ENCODE results near the gene PTGDR. TPM values are rescaled to one million over a fixed set of nuclear protein-coding genes. Genes with fewer than 3 reads are reported as not detected.

PTGDR gene
- total RNA-seq, 1 donor: 1.8 TPM

DNA sequence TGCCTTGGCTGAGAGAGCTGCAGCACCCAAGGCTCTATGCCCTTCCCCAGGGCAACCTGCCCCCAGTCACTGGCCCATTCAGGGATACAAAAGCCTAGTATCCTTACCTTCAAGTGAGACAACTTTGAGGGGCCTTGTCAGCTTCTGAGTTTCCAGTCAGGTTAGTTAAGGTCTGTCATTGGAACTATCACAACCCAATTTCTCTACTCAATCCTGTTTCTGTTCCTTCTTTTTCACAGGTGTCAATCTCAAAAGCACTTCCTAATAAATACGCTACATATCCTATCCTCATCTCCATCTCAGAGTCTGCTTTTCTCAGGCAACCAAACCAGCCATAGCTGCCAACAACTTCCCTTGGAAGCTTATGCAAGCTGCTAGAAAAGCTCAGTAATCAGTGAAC, 4.9 kb upstream of the PTGDR start:
- TF ChIP-seq, protein P1, sequence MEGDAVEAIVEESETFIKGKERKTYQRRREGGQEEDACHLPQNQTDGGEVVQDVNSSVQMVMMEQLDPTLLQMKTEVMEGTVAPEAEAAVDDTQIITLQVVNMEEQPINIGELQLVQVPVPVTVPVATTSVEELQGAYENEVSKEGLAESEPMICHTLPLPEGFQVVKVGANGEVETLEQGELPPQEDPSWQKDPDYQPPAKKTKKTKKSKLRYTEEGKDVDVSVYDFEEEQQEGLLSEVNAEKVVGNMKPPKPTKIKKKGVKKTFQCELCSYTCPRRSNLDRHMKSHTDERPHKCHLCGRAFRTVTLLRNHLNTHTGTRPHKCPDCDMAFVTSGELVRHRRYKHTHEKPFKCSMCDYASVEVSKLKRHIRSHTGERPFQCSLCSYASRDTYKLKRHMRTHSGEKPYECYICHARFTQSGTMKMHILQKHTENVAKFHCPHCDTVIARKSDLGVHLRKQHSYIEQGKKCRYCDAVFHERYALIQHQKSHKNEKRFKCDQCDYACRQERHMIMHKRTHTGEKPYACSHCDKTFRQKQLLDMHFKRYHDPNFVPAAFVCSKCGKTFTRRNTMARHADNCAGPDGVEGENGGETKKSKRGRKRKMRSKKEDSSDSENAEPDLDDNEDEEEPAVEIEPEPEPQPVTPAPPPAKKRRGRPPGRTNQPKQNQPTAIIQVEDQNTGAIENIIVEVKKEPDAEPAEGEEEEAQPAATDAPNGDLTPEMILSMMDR (IDR thresholded peaks at IDR 0.05; ENCODE audit: insufficient read depth, low read length): no peak
- no peak for DNase-seq (ENCODE audit: low read depth)
- H3K4me3 ChIP-seq (ENCODE audit: low read depth, low read length): no peak overlapping the region

DNA sequence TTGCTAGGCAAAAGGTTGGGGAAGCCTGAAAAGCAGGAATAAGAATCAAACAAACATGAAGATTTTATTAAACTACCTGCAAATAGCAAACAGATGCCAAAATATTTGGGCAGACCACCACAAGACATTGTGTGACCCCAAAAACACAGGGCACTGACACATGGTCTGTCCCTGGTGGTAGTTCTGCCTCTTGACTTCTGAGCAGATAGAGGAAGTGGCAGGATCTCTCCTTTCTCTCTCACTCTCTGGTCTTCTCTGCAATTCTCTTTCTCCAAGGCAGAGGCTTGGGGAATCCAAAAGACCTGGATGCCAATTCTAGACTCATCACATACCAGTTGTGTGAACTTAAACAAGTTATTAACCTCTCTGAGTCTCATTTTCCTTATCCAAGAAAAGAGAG, 4.3 kb upstream of the PTGDR start:
- no peak for DNase-seq (ENCODE audit: low read depth)
- H3K4me3 ChIP-seq (ENCODE audit: low read depth, low read length): no peak overlapping the region
- TF ChIP-seq, protein P1 (IDR thresholded peaks at IDR 0.05; ENCODE audit: insufficient read depth, low read length): no peak

DNA sequence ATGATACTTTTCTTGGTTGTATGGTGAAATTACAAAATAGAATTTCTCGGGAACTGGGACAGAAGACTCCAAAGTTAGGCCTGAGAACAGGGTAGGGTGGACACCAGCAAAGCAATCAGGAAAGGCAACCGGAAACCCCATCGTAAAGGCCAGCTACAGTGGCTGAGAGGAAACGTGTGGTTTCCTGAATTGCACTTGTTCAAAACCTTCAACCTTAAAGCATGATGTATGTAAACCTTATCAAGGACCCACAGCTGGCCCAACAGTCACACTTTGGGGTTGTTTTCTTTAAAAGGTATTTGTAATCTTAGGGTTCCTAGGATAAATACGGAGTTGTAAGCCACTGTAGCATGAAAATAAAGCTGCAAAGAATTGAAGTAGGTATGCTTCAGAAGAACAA, 2.2 kb upstream of the PTGDR start:
- no peak for DNase-seq (ENCODE audit: low read depth)
- no peak overlapping the region for H3K4me3 ChIP-seq (ENCODE audit: low read depth, low read length)

DNA sequence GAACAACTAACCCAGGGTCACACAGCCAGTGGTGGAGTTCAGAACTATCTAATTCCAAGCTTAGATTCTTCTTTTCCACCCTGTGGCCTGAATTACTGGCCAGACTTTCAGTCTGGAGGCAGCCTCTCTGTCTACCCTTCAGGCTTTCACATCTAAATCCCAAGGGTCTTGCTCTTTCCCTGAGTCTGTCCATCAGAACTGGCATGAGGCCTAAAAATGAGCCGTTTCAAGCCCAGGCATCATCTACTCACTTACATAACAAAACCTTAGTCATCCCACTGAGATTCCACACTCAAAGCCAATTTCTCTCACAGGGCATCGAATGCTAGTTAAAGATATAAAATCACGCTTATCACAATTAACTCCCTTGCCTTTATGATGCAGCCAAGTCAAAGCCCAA, 1.3 kb upstream of the PTGDR start:
- peak; percentile 99 for DNase-seq (ENCODE audit: low read depth)
- TF ChIP-seq, protein P1 (IDR thresholded peaks at IDR 0.05; ENCODE audit: insufficient read depth, low read length): no peak

More for the DNA sequence above, 2.2 kb upstream of the PTGDR start:
- TF ChIP-seq, protein P1 (IDR thresholded peaks at IDR 0.05; ENCODE audit: insufficient read depth, low read length): no peak

GRCh38 chr14:52266782-52267181, 716 bp upstream of the PTGDR start:
- H3K4me3 ChIP-seq (ENCODE audit: low read depth, low read length): peak overlapping the region; percentile 70
- peak; percentile 87 for DNase-seq (ENCODE audit: low read depth)
- TF ChIP-seq, protein P1 (IDR thresholded peaks at IDR 0.05; ENCODE audit: insufficient read depth, low read length): no peak

More for the DNA sequence above, 1.3 kb upstream of the PTGDR start:
- H3K4me3 ChIP-seq (ENCODE audit: low read depth, low read length): no peak overlapping the region

GRCh38 chr14:52268279-52269061, 972 bp downstream of the PTGDR start:
- H3K4me3 ChIP-seq (ENCODE audit: low read depth, low read length): peak overlapping the region; percentile 70
- peak; percentile 54 for DNase-seq (ENCODE audit: low read depth)

More at GRCh38 chr14:52268279-52269061, 972 bp downstream of the PTGDR start:
- TF ChIP-seq, protein P1 (IDR thresholded peaks at IDR 0.05; ENCODE audit: insufficient read depth, low read length): no peak
